ENCODE results near the gene ZNF277.
"Not testable (repeated sequence)": the region's sequence is repeated elsewhere in the genome, so short reads cannot be mapped to it uniquely, and the experiment has no call there.

The ZNF277 gene

DNA sequence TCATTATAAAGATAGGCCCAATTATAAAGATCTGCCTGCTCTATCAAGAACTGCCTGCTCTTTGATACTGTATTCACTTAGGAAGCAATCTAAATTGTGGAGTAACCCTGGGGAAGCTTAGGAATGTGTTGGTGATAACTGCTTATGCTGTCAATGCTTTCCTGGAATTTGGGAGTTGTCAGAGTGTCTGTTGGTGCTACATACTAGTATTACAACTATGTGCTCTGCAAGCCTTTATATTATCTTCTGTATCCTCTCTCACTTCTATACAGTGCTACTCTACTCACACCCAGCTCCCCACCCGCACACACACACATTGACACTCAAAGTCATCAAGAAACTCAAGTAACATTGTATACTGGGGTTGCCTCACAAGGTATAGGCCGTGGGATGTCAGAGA is 6.1 kb downstream of the ZNF277 start:
- no peak for DNase-seq

DNA sequence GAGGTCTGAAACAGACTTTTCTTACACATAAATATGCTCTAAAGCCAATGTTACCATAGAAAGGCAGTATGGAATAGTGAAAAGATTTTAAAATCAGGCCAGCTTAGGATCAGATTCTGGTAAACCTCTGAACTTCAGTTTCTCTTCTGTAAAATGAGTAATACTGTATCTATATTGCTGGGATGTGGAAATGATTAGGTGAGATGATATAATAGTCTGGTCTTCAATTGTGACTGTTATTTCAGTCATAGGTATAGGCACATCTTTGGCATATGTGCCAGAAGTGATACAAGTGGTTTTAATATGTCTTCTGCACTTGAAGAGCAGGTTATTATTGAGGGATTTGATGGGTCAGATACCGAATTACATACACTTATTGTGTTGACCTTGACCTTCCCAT is 7.2 kb downstream of the ZNF277 start:
- DNase-seq, result no peak

DNA sequence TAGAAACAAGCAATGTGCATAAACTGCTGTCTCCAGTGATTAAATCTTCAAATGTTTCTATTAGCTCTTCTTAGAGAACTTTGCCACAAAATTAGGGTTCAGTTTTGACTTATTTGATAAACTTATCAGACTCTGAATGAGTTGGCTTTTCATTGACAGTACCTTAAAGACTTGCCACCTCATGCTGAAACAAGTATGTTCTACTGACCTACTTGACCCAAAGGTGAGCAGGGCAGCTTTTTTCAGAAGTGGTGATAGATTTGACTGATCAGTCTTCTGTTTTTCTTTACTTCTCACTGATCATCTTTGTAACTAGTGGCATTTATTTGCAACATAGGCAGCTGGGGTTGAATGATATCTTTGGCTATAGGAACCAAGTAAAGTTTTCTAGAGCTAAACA is 7.8 kb downstream of the ZNF277 start:
- DNase-seq, result no peak

DNA sequence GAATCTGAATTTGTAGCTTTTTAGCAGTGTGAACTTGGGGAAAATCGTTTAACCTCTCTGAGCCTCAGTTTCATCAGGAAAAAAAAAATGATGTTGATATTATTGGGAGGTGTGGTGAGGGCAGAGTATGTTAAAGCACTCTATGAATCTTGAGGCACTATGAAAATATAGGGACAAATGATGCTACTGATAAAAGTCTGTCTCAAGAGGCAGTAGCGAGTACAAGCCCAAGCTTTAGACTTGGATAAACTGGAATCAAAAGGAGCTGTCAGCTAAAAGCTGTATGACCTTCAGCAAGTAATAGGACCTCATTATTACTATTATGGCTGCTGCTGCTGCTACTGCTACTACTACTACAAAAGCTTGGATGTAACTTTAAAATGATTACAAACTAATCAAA is 8.4 kb downstream of the ZNF277 start:
- no peak for DNase-seq

DNA sequence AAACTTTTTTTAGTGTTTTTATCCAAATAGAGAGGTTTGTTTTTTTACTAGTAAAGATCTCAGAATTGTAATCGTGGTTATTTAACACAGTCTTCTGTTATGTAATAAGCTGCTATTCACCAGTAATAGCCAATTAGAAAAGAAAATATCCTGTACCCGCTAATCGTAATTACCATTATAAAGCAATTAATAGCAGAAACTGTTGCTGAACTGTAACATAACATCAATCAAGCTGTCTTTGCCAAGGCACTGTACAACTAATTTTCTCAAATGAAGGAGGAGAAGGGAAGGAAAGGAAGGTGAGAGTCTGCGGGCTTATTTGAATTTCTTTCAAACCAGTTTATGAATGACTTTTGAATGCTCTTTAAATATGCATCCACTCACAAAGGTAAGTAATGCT is 9.3 kb downstream of the ZNF277 start:
- no peak for DNase-seq

DNA sequence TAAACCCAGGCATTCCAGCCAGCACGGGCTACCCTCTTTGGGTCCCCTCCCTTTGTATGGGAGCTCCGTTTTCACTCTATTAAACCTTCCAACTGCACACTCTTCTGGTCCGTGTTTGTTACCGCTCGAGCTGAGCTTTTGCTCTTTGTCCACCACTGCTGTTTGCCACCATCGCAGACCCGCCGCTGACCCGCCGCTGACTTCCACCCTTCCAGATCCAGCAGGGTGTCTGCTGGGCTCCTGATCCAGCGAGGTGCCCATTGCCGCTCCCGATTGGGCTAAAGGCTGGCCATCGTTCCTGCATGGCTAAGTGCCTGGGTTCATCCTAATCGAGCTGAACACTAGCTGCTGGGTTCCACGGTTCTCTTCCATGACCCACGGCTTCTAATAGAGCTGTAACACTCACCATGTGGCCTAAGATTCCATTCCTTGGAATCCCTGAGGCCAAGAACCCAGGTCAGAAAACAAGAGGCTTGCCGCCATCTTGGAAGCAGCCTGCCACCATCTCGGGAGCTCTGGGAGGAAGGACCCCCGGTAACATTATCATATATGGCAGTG is 14.5 kb downstream of the ZNF277 start:
- no peak for DNase-seq

DNA sequence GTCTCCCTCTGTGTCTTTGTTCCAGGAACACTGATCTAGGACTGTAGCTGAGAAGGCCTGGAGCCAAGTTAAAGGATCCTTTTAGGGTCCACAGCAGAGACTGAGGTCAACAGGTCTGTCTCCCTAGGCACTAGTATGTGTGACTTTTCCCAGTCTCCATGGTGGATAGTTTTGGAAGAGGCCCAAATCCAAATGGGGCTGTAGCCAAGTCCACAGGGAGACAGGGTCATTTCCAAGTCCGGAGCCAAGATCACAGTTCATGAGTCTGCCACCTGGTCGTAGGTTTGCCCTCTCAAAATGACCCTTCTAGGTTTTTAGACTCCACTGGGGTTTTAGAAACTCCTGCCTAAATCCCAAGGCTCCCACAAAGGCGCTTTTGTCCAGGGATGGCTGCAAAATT is 16.8 kb downstream of the ZNF277 start:
- DNase-seq, result no peak

DNA sequence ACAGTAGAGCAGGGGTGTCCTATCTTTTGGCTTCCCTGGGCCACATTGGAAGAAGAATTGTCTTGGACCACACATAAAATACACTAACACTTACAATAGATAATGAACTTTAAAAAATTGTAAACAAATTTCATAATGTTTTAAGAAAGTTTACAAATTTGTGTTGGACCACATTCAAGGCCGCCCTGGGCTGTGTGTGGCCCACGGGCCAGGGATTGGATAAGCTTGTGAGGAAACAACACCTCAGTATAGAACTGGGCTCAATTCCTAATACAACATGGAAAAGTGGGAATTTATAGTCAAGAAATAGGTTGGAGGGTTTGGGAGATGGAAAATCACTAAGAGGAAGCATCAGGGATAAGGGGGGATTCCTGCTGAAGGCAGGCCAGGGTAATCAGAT is 17.7 kb downstream of the ZNF277 start:
- DNase-seq, result no peak

DNA sequence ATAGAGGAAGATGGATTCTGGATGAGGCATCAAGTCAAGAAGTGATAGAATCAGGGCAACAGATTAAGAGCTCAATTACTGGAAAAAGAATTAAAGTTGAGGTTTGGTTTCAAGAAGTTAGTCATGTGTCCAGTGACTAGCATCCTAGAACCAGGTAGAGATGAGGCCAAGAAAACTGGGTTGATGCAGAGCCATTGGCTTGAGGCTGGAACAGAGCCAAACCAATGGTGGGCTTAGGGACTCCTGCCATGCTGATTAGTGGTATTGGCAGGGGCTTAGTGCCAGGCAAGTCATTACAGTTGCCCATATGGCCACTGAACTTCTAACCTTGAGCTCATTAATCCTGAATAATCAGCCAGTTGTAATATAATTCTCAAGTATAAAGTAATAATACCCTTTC is 18.5 kb downstream of the ZNF277 start:
- no peak for DNase-seq

DNA sequence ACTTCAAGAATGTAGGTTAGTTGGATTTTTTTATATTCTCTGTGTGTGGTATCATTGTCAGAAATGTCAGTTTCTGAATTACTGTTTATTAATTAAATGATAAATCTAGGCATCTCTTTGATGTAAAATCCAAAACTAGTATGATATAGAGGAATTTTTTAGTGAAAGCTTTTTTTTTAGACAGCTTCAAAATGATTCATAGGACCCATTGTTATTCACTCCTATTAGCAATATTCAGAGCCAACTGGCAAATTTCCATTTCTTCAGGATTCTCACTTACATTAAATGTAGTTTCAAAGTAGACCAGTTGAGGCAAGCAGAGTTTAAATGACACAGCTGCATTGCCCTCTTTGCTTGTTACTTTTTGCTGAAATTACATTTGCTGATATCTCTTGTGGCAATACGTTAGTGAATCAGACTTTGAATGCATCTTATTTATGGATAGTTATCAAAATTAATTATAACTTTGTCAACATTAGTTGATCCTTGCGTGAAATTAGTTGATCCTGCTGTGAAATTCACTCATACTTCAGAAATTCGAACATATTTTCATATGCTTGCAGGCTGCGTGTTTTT is 20.3 kb downstream of the ZNF277 start:
- no peak for DNase-seq

DNA sequence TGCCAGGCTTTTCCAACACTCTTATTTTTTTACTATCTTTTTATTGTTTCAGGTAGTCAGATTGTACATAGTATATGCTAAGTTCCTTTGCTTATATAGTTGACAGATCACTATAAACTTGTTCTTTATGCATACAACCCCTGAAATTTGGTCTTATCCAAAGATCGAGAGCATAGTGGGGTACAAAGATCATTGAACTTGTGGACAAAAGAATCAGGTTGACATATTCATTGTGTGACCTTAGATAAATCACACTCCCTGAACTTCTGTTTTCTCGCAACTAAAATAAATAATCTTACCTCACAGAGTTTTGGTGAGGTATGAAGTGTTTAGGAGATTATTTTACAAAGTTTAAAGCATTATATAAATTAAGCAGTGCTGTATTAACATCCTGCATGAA is 22.1 kb downstream of the ZNF277 start:
- DNase-seq, result no peak

DNA sequence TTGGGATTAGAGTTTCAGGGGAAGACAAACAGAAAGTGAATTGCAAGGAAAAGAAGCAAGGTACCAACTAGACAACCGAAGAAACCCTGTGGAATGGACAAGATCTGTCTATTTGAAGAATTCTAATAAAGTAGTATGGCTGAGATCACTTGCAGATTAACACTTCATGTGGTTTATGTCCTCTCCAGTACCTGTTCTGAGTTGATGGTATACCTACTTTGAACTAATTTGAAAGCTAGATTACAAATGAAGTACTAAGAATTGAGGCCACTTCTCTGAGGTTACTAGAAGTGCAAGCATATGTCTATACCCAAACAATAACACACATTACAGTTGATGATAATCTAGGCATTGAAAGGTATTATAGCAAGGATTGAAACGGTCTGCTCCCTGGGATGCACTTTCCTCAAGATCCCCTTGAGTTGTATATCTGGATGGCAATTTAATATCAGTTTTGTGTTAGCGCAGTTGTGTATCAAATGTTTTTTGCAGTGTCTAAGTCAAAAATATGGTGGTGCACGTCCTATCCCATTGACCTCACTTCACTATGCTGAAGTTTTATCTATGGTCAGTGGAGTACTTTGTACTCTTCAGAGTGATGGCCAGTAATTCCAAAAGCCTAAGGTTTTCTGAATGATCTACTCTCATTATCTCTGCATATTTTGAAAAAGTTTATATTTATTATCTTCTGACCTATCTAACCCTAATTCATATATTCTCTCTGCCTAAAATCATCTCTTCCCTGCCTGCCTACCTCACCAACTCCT is 25.9 kb downstream of the ZNF277 start:
- no peak for DNase-seq

DNA sequence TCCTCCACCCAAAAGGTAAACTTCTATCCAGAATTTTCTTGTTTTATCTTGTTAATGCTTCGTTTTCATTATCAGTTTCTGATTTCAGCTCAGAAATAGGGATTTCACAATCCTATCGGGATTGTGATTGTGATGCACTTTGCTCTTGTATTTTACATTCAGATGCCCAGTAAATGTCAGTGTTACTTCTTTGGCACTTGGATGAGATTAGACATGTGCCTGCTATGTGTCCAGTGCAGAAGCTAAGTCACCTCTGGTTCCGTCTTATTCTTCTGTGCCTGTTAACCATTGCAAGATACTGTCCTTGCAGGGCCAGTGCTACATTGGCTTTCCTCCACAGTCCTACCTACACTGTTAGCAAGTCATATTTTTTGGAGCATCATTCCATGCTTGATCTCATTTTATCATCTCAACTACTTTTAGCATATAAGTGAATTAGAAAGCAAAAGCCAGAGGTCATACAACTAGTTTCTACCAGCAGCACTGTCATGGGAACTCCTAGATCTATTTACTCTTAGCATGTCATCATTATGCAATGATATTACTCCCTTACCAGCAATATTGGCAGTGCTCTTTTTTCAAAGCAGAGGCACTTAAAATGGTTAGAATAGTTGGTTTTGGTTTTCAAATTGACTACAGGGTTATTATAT is 26.7 kb downstream of the ZNF277 start:
- no peak for DNase-seq

DNA sequence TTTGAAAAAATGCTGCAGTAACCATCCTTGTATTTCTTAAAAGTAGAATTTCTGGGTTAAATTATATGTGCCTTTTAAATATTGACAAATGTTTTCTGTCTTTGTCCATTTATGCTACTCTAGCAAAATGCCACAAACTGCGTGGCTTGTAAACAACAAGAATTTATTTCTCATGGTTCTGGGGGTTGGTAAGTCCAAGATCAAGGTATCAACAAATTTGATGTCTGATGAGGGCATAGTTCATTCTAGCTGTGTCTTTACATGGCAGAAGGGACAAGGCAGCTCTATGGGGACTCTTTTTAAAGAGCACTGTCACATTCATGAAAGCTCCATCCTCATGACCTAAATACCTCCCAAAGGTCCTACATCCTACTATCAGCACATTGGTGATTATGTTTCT is 27.7 kb downstream of the ZNF277 start:
- no peak for DNase-seq

DNA sequence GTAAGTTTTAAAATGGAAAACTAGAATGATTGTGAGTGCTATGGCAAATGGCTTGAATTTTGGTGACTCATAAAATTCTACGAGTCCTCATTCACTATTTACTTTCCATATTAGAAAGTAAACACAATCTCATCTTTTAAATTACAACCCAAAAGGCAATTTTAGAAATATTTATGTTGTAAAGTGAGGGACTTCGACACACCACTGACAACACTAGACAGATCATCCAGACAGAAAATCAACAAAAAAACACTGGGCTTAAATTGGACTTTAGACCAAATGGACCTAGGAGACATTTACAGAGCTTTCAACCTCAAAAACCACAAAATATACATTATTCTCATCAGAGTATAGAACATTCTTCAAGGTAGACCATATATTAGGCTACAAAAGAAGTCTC is 30.1 kb downstream of the ZNF277 start:
- no peak for DNase-seq

DNA sequence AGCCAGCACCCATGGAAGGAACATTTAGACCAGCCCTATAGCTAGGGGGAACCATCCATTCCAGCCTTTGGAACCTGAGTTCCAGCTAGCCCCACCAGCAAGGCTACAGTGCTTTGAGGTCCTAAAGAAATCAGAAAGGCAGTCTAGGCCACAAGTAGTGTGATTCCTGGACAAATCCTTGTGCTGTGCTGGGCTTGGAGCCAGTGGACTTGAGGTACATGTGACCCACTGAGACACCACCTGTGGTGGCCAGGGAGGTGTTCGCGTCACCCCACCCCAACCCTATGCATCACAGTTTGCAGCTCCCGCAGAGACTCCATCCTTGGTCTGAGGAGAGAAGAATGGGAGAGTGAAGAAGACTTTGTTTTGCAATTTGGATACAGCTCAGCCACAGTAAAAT is 31.8 kb downstream of the ZNF277 start:
- no peak for DNase-seq

DNA sequence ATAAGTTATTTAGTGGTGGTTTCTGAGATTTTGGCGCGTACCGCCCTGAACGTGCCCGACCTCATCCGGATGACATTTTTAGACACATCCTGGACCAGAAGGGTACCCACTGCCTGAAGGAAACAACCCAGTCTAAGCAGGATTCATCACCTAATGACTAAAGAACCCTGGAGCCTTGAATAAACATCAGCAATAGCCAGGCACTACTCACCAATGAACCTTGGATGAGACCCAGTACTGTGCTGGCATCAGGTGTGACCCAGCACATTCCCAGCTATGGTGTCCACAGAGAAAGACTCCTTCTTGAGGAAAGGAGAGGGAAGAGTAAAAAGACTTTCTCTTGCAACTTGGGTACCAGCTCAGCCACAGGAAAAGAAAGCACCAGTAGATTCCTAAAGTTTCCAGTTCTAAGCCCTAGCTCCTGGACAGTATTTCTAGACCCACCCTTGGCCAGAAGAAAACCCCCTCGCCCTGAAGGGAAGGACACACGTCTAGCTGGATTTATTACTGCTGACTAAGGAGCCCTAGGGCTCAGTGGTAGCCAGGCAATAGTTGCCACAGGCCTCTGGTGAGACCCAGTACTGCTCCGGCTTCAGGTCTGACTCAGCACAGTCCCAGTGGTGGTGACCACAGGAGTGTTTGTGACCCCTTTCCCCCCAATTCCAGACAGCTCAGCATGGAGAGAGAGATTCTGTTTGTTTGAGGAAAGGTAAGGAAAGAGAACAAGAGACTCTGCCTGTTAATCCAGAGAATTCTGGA is 32.5 kb downstream of the ZNF277 start:
- DNase-seq, result no peak

DNA sequence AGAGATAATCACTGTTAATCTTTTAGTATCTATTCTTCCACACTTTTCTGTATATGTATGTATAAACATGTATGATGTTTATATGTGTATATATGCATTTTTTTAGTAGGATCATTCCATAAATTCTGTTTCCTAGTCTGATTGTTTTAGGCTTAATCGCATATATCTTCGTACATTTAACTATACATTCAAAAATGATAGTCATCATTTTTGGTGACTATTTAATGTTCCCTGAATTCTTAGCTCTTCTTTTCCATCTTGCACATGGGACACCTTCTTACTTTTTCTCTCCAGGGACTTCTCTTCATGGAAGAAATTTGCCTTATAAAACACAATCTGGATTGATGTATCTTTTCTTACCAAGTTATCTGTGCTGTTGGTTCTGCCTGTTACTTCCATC is 42.1 kb downstream of the ZNF277 start:
- no peak for DNase-seq

DNA sequence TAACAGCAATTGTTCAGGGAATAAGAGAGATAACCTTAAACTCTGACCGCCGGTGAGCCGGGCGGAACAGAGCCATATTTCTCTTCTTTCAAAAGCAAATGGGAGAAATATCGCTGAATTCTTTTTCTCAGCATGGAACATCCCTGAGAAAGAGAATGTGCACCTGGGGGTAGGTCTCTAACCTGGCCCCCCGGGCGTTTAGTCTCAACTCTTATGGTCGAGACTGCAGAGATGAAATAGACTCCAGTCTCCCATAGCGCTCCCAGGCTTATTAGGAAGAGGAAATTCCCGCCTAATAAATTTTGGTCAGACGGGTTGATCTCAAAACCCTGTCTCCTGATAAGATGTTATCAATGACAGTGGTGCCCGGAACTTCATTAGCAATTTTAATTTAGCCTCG is 43.5 kb downstream of the ZNF277 start:
- not testable (repeated sequence) for DNase-seq

DNA sequence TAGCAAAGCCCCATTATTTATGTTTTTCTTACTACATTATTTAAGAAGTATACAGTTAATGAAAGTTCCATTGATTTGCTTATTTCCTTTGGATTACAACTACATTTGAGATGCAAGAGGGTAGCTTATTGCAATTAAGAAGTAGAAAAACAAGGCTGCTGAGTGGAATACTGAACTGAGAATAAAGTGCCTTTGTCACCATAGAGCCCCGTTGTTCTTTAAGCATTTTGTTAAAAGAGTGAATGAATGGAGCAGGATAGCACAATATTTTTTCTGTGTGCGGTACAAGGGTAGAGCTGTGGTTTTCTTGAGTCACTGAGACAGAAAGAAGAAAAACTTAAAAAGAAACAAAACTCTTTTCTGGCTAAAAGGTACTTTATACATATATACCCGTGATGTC is 45.6 kb downstream of the ZNF277 start:
- DNase-seq, result no peak

DNA sequence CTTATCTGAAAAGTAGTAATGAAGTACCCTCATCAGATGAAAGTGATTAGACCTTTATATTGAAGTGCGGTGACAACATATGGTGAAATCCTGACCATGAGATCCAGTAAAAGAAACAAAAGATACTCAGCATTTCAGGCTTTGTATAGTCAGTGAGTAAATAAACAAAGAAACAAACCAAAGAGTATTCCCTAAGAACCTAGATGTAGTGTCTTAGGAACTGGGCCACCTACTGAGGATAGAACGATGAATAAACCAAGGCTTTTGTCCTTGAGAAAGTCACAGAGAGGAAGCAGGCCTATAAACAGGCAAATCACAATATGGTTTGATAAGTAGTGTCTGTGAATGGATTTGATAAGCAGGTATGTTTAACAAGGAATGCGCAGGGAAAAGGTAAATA is 46.2 kb downstream of the ZNF277 start:
- DNase-seq, result no peak

DNA sequence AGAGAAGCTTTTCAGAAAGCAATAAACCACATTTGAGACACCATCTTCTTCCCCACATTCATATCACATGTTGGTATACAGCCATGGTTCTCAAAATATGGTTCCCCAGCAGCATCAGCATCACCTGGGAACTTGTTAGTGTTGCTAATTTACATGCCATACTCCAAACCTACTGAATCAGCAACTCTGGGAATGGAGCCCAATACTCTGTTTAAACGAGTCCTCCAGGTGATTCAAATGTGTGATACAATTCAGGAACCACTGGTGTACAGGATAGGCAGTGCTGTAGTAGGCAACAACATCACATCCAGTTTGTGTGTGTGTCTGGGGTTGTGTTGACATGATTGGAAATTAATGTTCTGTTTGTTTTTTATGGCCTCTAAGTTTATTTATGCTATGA is 47.7 kb downstream of the ZNF277 start:
- no peak for DNase-seq

DNA sequence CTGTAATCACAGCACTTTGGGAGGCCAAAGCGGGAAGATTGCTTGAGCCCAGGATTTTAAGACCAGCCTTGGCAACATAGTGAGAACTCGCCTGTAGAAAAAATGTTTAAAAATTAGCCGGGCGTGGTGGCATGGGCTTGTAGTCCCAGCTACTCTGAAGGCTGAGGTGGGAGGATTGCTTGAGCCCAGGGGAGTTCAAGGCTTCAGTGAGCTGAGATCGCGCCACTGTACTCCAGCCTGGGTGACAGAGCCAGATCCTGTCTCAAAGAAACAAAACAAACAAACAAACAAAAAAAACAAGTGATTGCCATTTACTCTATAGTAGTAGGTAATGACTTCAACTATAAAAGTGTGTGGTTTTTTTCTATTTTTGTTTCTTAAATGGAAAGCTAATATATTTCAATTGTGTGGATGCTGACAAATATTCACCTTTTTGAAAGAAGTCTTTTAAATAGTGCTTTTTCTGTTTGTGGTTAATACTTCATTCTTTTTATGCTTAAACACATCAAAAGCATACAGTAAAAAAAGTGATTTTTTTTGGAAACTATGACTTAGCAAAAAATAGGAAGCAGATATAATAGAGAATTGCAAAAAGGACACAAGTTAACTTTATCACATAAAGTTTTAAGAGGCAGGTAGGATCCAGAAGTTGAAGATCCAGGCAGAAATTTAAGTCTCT is 48.4 kb downstream of the ZNF277 start:
- no peak for DNase-seq

All from stimulated activated CD4-positive, alpha-beta T cell treated with anti-CD3 and anti-CD28 coated beads, Interleukin-2, amount 100 ng/mL, for 48 hours (primary cell).